NCI-H345 treated with DMSO at 0.1 percent for 48 hours (cell line): ENCODE results near the gene ADPRM.
"Not testable (repeated sequence)": the region's sequence is repeated elsewhere in the genome, so short reads cannot be mapped to it uniquely, and the experiment has no call there.

Experiments
- DNase-seq: peaks from one replicate; lab custom pipeline; 2025; ENCODE audit not compliant: unreplicated experiment; lab: John Stamatoyannopoulos, UW

ADPRM gene

GRCh38 chr17:10699856-10700255, 2.5 kb downstream of the ADPRM start:
- no peak for DNase-seq

GRCh38 chr17:10702574-10702973, 5.2 kb downstream of the ADPRM start:
- DNase-seq: no peak

- no peak for DNase-seq
Measured at GRCh38 chr17:10705727-10706126, 8.3 kb downstream of the ADPRM start.

GRCh38 chr17:10713318-10713717, 15.9 kb downstream of the ADPRM start:
- DNase-seq: no peak

GRCh38 chr17:10716218-10716617, 18.8 kb downstream of the ADPRM start:
- DNase-seq: no peak

- no peak for DNase-seq
Measured at GRCh38 chr17:10718547-10718946, 21.2 kb downstream of the ADPRM start.

GRCh38 chr17:10724546-10725195, 27.3 kb downstream of the ADPRM start:
- no peak for DNase-seq

- no peak for DNase-seq
Measured at GRCh38 chr17:10725262-10725661, 27.9 kb downstream of the ADPRM start.

DNA sequence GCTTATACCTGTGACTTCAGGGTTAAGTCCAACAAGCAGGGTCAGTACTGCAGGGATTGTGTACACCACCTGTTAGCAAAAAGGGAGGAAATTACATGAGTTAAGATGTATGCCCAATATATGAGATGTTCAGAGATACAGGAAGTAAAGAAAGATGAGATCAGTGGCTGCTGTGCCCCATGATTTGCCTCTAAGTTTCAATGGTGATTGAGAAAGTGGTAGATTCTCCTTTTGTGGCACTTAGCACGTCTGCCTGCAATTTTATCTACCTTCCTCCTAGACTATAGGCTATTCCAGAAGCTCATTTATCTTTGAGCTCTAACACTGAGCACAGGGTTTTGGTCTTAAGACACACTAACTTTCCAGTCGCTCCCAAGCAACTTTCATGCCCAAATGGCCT, 28.8 kb downstream of the ADPRM start:
- no peak for DNase-seq

- no peak for DNase-seq
Measured at GRCh38 chr17:10727192-10727591, 29.8 kb downstream of the ADPRM start.

- no peak for DNase-seq
Measured at GRCh38 chr17:10728331-10728892, 31.0 kb downstream of the ADPRM start.

- no peak for DNase-seq
Measured at GRCh38 chr17:10729334-10730193, 32.2 kb downstream of the ADPRM start, which contains the start of gene TMEM220. Gene TMEM220 (minus strand): TSS chr17:10730023. CDS start chr17:10729851, 172 bp downstream.

- DNase-seq: not testable (repeated sequence)
Measured at GRCh38 chr17:10730247-10730646, 32.9 kb downstream of the ADPRM start.

- no peak for DNase-seq
Measured at GRCh38 chr17:10731408-10731879, 34.0 kb downstream of the ADPRM start.

DNA sequence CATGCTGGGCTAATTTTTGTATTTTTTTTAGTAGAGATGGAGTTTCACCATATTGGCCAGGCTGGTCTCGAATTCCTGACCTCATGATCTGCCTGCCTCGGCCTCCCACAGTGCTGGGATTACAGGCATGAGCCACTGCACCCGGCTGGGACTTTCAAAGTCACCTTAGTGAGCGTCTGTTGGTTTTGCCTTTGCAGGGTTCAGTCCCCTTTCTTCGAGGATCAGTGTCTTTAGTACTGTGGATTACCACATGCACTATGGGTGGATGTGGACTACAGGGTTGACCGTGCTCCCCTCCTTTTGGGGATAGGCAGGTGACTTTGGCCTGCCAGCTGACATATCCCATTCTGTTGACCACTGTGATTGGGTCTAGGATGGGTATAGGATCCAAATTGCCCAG, 34.7 kb downstream of the ADPRM start:
- DNase-seq: not testable (repeated sequence)

- DNase-seq: no peak
Measured at GRCh38 chr17:10733666-10734065, 36.3 kb downstream of the ADPRM start.

DNA sequence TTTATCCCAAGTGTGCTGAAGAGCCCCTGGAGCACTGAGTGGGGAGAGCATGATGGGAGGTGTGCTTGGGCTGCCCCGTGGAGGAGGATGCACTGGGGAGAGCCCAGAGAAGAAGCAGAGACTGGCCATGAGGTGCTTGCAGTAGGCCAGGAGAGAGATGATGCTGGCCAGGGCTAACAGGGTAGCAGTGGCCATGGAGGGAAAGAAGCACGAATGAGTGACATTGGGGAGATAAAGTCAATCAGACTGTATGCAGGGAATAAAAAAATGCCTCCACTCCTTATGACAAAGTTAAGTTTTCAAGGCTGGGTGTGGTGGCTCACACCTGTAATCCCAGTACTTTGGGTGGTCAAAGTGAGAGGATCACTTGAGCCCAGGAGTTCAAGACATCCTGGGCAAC, 37.9 kb downstream of the ADPRM start:
- DNase-seq: no peak

GRCh38 chr17:10735821-10736220, 38.4 kb downstream of the ADPRM start:
- no peak for DNase-seq

GRCh38 chr17:10737168-10737622, 39.8 kb downstream of the ADPRM start:
- DNase-seq: peak; percentile 6

GRCh38 chr17:10737736-10738135, 40.3 kb downstream of the ADPRM start:
- DNase-seq: no peak

DNA sequence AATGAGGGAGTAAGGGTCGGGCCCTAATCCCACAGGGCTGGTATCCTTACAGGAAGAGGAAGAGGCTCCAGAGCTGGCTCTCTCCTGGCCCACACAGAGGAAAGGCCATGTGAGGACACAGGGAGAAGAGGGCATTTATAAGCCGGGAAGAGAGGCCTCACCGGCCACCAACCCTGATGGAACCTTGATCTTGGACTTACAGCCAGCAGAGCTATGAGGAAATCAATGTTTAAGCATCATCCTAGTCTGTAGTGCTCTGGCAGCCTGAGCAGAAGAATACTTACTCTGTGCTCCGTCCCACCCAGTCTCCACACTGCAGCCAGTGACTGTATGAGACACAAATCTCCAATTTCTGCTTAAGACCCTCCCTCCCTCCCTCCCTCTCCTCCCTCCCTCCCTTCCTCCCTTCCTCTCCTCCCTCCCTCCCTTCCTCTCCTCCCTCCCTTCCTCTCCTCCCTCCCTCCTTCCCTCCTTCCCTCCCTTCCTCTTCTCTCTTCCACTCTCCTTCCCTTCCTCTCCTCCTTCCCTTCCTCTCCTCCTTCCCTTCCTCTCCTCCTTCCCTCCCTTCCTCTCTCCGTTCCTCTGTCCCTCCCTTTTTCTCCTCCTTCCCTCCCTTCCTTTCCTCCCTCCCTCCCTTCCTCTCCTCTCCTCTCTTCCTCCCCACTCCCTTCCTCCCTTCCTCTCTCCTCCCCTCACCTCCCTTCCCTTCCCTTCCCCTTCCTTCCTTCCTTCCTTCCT, 41.3 kb downstream of the ADPRM start:
- no peak for DNase-seq
